Endothelial cell of umbilical vein (primary cell): ENCODE data around the gene GNB1L. TPM values are rescaled to one million over a fixed set of nuclear protein-coding genes. Genes with fewer than 3 reads are reported as not detected.

Experiments used
- BruUV-seq: library from RNA; stranded (reverse); fragments of 400-500 nt; replicated peaks from 2 replicates; lab custom pipeline; 2021; lab: Mats Ljungman, UMichigan
- CTCF ChIA-PET: fragments of 300-600, 350-600 bp; sonication (Branson Sonifier 250); formaldehyde crosslinking; loops from one replicate; lab custom pipeline; 2021; ENCODE audit warnings: antibody characterized with exemption, inconsistent platforms; lab: Charles Lee
- POLR2A ChIA-PET: fragments of 300-600, 350-600 bp; sonication (Branson Sonifier 250); formaldehyde crosslinking; loops from one replicate; lab custom pipeline; 2021; ENCODE audit warnings: antibody characterized with exemption, inconsistent platforms; lab: Charles Lee
- DNase-seq: peaks from one replicate; pipeline ENCODE4 v3.0.0-alpha.2; 2011; ENCODE audit warnings: low read depth, low spot score
- FAIRE-seq: peaks from 2 replicates; lab custom pipeline; 2011; peaks lifted over from hg19 to GRCh38; lab: Jason Lieb, UNC
- H2AFZ ChIP-seq: 2 replicates; pipeline ENCODE4 v1.6.0; 2012; ENCODE audit warnings: low read depth, low read length, control low read depth, inconsistent platforms
- H3K27ac ChIP-seq: 2 replicates; pipeline ENCODE4 v1.5.1; 2011; ENCODE audit warnings: low read depth, mild to moderate bottlenecking, control low read depth, low read length, moderate library complexity; ENCODE audit not compliant: insufficient read depth
- H3K27me3 ChIP-seq, 2 experiments: 2 replicates each; pipeline versions ENCODE4 v1.6.0 to v1.6.1; 2011; ENCODE audit warnings: low read length in 2 of 2, mixed read lengths in 1 of 2; ENCODE audit not compliant: control insufficient read depth in 2 of 2, insufficient read depth in 2 of 2
- H3K36me3 ChIP-seq, 2 experiments: 2 replicates in 1 of 2; 3 replicates in 1 of 2; pipeline ENCODE4 v1.5.1; 2011; ENCODE audit warnings: low read length in 2 of 2, mild to moderate bottlenecking in 1 of 2, moderate library complexity in 1 of 2; ENCODE audit not compliant: control insufficient read depth in 2 of 2, insufficient read depth in 2 of 2; ENCODE audit errors: extremely low read depth in 1 of 2
- H3K4me1 ChIP-seq: 3 replicates; pipeline ENCODE4 v1.5.1; 2011; ENCODE audit warnings: mild to moderate bottlenecking, low read length; ENCODE audit not compliant: control insufficient read depth, insufficient read depth; ENCODE audit errors: extremely low read depth
- H3K4me2 ChIP-seq: 2 replicates; pipeline ENCODE4 v1.6.1; 2011; ENCODE audit warnings: low read length, control low read depth, mixed read lengths; ENCODE audit not compliant: insufficient read depth
- H3K4me3 ChIP-seq, 3 experiments: fragments of 200-600 bp in 1 of 3; sonication (generic), shearing (Covaris generic) in 1 of 3; replicated peaks in 1 of 3; 2 replicates each; pipeline ENCODE4 v1.5.1; 2011 to 2016; ENCODE audit warnings: control low read depth in 3 of 3, low read length in 3 of 3, mild to moderate bottlenecking in 2 of 3, inconsistent platforms in 1 of 3, low read depth in 1 of 3, moderate library complexity in 1 of 3; ENCODE audit not compliant: insufficient read depth in 1 of 3
- H3K79me2 ChIP-seq: 2 replicates; pipeline ENCODE4 v1.6.0; 2012; ENCODE audit warnings: low read length, inconsistent platforms; ENCODE audit not compliant: control insufficient read depth, insufficient read depth
- H3K9ac ChIP-seq: replicated peaks from 2 replicates; pipeline ENCODE3; 2011; ENCODE audit warnings: low read length, control low read depth; ENCODE audit not compliant: insufficient read depth; ENCODE audit errors: extremely low read depth
- H3K9me1 ChIP-seq: replicated peaks from 3 replicates; pipeline ENCODE4 v1.6.0; 2011; ENCODE audit warnings: mild to moderate bottlenecking, low read length; ENCODE audit not compliant: control insufficient read depth, insufficient read depth; ENCODE audit errors: extremely low read depth
- H3K9me3 ChIP-seq: replicated peaks from 2 replicates; pipeline ENCODE4 v1.5.1; 2012; ENCODE audit warnings: low read length, inconsistent platforms; ENCODE audit not compliant: control insufficient read depth, insufficient read depth
- H4K20me1 ChIP-seq: replicated peaks from 2 replicates; pipeline ENCODE3; 2011; ENCODE audit warnings: mild to moderate bottlenecking, low read length; ENCODE audit not compliant: control insufficient read depth, insufficient read depth; ENCODE audit errors: extremely low read depth
- EZH2 ChIP-seq: IDR thresholded peaks from 2 replicates; pipeline ENCODE4 v1.6.1; 2012; ENCODE audit warnings: borderline replicate concordance, low read depth, mild to moderate bottlenecking, moderate library complexity, low read length, inconsistent platforms; ENCODE audit not compliant: severe bottlenecking
- FOS ChIP-seq: IDR thresholded peaks from 2 replicates; pipeline ENCODE4 v1.6.1; 2011; ENCODE audit warnings: mild to moderate bottlenecking, low read length, moderate library complexity, borderline replicate concordance; ENCODE audit not compliant: insufficient read depth
- GATA2 ChIP-seq: IDR thresholded peaks from 2 replicates; pipeline ENCODE4 v1.7.0; 2011; ENCODE audit warnings: low read depth, mild to moderate bottlenecking, moderate library complexity, mixed read lengths, low read length; ENCODE audit not compliant: insufficient read length, insufficient read depth
- JUN ChIP-seq: IDR thresholded peaks from 2 replicates; pipeline ENCODE4 v1.6.1; 2011; ENCODE audit warnings: borderline replicate concordance, low read depth; ENCODE audit not compliant: insufficient read length, insufficient read depth
- MAX ChIP-seq: IDR thresholded peaks from 2 replicates; pipeline ENCODE4 v1.6.1; 2011; ENCODE audit not compliant: insufficient read depth, insufficient read length
- MYC ChIP-seq: IDR thresholded peaks from one replicate; pipeline ENCODE4 v1.6.1; 2011; ENCODE audit warnings: mild to moderate bottlenecking, low read depth, low read length
- POLR2A ChIP-seq: IDR thresholded peaks from 2 replicates; pipeline ENCODE4 v1.6.1; 2012; ENCODE audit warnings: low read depth, mild to moderate bottlenecking, control low read depth, low read length
- POLR2AphosphoS5 ChIP-seq: IDR thresholded peaks from 2 replicates; pipeline ENCODE4 v1.6.1; 2012; ENCODE audit warnings: low read depth, mild to moderate bottlenecking, control low read depth, low read length, moderate library complexity; ENCODE audit not compliant: insufficient read depth
- dilution Hi-C: fragments of 300-500 bp; cut with MboI; formaldehyde crosslinking; loops from one replicate; pipeline ENCODE4 v1.15.0; 2019; ENCODE audit warnings: low sequenced_read_pairs; ENCODE audit not compliant: extremely low pct_ligation_motif_present
- intact Hi-C: fragments of 100-400 bp; cut with micrococcal nuclease; formaldehyde crosslinking; loops from one replicate; pipeline ENCODE4 v1.10.0; 2022
- polyA plus RNA-seq, 4 experiments: library from polyadenylated mRNA; depleted of rRNA in 3 of 4; stranded (reverse) in 3 of 4; unstranded in 1 of 4; fragments of >200 nt; gene quantifications; 2 replicates each; pipeline versions ENCODE4 v1.2.1 to v1.2.3, GENCODE V29; 2011 to 2012; ENCODE audit warnings: missing spikeins in 1 of 4
- total RNA-seq: library from RNA; stranded (reverse); gene quantifications from 2 replicates; pipeline ENCODE4 v1.2.3, GENCODE V29; 2021
- TF ChIP-seq, protein P1 (sequence below), 2 donors: IDR thresholded peaks; 1 replicate in 1 of 2; 2 replicates in 1 of 2; pipeline ENCODE4 v1.5.1; 2011; ENCODE audit warnings: low read length in 2 of 2, mild to moderate bottlenecking in 2 of 2, moderate library complexity in 2 of 2, control low read depth in 1 of 2, inconsistent platforms in 1 of 2, low read depth in 1 of 2; ENCODE audit not compliant: insufficient read depth in 1 of 2; ENCODE audit errors: extremely low read depth in 1 of 2

GNB1L gene
- total and polyA plus RNA-seq, 2 donors (not counting 3 experiments of a cell fraction or from before 2014, with no cell fraction given): 5.4 to 5.9 TPM

- Histone ChIP-seq H3K4me1 (peaks cover 14% of the 10 kb centered on the region), H3K27ac (no peak overlapping the region), H3K9me1 (no peaks in the 10 kb centered on the region), H3K36me3 (no peaks in the 10 kb centered on the region), H3K9me3 (no peaks in the 10 kb centered on the region), H3K4me2 (no peak overlapping the region), H3K9ac (no peak overlapping the region), H3K4me3 (no peak overlapping the region), H3K27me3 (no peaks in the 10 kb centered on the region), H3K79me2 (no peaks in the 10 kb centered on the region), H4K20me1 (no peaks in the 10 kb centered on the region), H2AFZ (no peak overlapping the region)
- CTCF ChIA-PET: interaction anchor here (3.2 kb wide), 1 partner anchor 72 kb away, joined by 25 read pairs; no protein-coding TSS in a partner anchor
- no TSS peak for BruUV-seq
- no peak for TF ChIP-seq MYC
- TF ChIP-seq POLR2AphosphoS5: no peak
- no peak for TF ChIP-seq GATA2
- TF ChIP-seq POLR2A: no peak
- no peak for TF ChIP-seq MAX
- TF ChIP-seq EZH2: no peak
- TF ChIP-seq, protein P1, sequence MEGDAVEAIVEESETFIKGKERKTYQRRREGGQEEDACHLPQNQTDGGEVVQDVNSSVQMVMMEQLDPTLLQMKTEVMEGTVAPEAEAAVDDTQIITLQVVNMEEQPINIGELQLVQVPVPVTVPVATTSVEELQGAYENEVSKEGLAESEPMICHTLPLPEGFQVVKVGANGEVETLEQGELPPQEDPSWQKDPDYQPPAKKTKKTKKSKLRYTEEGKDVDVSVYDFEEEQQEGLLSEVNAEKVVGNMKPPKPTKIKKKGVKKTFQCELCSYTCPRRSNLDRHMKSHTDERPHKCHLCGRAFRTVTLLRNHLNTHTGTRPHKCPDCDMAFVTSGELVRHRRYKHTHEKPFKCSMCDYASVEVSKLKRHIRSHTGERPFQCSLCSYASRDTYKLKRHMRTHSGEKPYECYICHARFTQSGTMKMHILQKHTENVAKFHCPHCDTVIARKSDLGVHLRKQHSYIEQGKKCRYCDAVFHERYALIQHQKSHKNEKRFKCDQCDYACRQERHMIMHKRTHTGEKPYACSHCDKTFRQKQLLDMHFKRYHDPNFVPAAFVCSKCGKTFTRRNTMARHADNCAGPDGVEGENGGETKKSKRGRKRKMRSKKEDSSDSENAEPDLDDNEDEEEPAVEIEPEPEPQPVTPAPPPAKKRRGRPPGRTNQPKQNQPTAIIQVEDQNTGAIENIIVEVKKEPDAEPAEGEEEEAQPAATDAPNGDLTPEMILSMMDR (IDR thresholded peaks at IDR 0.05; ENCODE audit: extremely low read depth in 1 of 2, insufficient read depth in 1 of 2, low read depth in 1 of 2, low read length in 2 of 2): no peak
- no peak for TF ChIP-seq FOS
- TF ChIP-seq JUN: no peak
- POLR2A ChIA-PET: no interaction called here
- DNase-seq (no peak), FAIRE-seq (no peak)
- dilution Hi-C loops (no loop called here), intact Hi-C loops (no loop called here)
Observed at GRCh38 chr22:19802894-19803735, 51.6 kb downstream of the GNB1L start.
